GM19467 (cell line): ENCODE results near the gene KRTAP10-3.
"Not testable (repeated sequence)": the region's sequence is repeated elsewhere in the genome, so short reads cannot be mapped to it uniquely, and the experiment has no call there.

Experiments used
- ATAC-seq: cut with Tn5 transposase; IDR thresholded peaks from one replicate; pipeline ENCODE4 v1.9.1; 2021; ENCODE audit warnings: mild to moderate bottlenecking, moderate library complexity; ENCODE audit not compliant: unreplicated experiment

KRTAP10-3 gene

GRCh38 chr21:44590897-44591800 lies 32.6 kb upstream of the KRTAP10-3 start:
- ATAC-seq: not testable (repeated sequence)

GRCh38 chr21:44590311-44590721 lies 31.7 kb upstream of the KRTAP10-3 start:
- no peak for ATAC-seq

GRCh38 chr21:44589586-44590305 lies 31.2 kb upstream of the KRTAP10-3 start:
- no peak for ATAC-seq

DNA sequence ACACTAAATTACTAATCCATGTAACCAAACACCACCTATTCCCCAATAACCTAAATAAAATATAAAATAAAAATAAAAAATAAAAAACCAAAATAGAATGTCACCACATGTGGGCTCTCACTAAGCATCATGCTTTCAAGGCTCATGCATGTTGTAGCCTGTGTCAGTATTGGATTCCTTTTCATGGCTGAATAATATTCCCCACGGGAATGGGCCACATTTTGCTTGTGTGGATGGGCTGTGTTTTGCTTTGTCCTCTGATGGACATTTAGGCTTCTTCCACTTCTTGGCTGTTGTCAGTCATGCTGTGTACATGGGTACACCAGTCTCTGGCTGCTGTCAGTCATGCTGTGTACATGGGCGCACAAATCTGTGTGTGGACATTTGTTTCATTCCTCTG lies 30.5 kb upstream of the KRTAP10-3 start:
- no peak for ATAC-seq

GRCh38 chr21:44585892-44586291 lies 27.3 kb upstream of the KRTAP10-3 start:
- ATAC-seq: no peak

DNA sequence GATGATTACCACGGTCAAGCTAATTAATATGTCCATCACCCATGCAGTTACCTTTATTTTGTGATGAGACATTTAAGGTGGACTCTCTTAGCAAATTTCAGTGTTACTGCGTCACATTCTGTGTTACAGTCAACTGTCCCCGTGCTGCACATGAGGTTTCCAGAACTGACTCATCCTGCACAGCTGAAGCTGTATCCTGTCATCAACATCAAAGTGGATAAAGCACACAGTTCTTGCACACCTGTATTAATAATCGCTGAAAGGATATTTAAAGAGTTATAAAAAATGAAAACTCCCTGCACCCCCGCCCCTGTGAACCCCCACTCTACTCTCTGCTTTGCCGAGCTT lies 25.2 kb upstream of the KRTAP10-3 start:
- no peak for ATAC-seq

DNA sequence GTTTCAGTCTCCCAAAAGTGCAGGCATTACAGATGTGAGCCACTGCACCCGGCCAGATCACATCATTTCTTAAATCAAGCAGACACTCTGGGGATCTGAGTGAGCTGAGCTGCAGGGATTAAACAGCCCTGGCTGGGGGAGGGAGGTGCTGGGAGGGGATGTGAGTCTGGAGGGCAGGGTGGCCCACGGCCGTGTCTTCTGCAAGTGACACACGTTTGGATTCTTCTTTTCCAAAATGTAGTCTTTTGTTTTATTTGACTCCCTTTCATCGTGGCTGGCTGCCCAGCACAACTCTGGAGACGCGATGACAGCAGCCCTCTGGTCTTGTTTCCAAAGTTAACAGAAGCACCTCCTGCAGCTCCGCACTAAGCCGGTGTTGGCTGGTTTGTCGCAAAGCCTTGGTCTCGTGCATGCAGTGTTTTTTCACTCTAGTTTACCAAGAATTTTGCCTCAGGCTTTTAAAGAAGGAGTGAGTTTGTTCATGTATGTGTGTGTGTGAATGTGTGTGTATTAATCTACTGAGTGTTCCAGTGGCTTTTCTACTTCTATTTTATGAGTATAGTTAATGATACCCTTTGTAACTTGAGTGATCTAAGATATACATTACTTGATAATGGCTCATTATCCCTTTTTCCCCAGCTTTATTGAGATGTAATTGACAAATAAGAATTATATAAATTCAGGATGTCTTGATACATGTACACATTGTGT lies 24.6 kb upstream of the KRTAP10-3 start:
- no peak for ATAC-seq

GRCh38 chr21:44582055-44582454 lies 23.5 kb upstream of the KRTAP10-3 start:
- ATAC-seq: no peak

DNA sequence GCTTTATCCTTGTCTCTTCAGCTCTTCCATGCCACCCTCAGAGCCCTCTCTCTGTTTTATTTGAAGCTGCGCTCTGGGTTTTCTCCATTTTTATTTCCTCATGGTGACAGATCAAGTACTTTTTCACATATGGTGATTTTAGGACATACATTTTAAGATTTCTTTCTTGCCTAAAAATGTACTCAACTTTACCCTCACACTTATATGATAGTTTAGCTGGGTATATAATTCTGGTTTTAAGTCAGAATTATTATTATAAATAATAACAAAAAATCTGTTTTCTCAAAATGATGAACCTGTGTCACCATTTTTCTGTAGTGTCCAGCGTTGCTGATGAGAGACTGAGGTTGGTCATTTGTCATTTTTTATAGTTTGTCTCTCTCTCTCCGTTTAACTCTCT lies 22.6 kb upstream of the KRTAP10-3 start:
- ATAC-seq: no peak

DNA sequence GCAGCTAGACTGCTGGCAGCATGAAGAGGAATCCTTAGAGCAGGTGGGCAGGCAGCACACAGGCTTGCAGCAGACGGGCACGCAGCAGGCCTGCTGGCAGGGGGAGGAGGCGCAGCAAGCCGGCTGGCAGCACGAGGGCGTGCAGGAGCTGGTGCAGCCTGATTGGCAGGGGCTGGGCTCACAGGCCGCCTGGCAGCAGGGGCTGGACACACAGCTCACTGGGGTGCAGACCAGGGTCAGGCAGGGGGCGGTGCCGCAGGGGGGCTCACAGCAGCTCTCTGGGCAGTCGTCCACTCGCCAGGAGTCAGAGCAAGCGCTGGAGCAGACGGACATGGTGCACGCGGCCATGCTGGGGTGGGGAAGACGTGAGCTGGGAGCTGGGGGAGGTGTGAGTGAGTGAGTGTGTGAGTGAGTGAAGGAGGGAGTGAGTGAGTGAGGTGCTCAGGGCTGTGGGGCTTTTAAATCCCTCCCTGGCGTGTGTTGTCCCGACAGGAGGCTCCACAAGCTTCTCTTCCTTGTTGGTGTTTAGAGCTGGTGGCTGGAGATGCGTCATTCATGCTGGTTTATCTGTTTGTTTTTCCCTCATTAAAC lies 21.7 kb upstream of the KRTAP10-3 start, which contains the start of gene KRTAP10-5:
KRTAP10-5 (minus strand) TSS at position 374 of the 591 bp plus-strand sequence; CDS start at position 348, 26 bp downstream.
- not testable (repeated sequence) for ATAC-seq

DNA sequence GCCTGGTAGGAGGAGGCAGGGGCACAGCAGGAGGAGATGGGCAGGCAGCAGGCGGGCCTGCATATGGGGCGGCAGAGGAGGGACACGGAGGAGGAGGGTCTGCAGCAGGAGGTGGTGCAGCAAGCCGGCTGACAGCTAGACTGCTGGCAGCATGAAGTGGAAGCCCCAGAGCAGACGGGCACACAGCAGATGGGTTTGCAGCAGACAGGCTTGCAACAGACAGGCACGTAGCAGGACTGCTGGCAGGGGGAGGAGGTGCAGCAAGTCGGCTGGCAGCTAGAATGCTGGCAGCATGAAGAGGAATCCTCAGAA lies 21.2 kb upstream of the KRTAP10-3 start:
- no peak for ATAC-seq

GRCh38 chr21:44579056-44579832 lies 20.6 kb upstream of the KRTAP10-3 start:
- no peak for ATAC-seq

- no peak for ATAC-seq
Observed at GRCh38 chr21:44578371-44579055, 19.9 kb upstream of the KRTAP10-3 start.

GRCh38 chr21:44576025-44576420 lies 17.4 kb upstream of the KRTAP10-3 start:
- no peak for ATAC-seq

DNA sequence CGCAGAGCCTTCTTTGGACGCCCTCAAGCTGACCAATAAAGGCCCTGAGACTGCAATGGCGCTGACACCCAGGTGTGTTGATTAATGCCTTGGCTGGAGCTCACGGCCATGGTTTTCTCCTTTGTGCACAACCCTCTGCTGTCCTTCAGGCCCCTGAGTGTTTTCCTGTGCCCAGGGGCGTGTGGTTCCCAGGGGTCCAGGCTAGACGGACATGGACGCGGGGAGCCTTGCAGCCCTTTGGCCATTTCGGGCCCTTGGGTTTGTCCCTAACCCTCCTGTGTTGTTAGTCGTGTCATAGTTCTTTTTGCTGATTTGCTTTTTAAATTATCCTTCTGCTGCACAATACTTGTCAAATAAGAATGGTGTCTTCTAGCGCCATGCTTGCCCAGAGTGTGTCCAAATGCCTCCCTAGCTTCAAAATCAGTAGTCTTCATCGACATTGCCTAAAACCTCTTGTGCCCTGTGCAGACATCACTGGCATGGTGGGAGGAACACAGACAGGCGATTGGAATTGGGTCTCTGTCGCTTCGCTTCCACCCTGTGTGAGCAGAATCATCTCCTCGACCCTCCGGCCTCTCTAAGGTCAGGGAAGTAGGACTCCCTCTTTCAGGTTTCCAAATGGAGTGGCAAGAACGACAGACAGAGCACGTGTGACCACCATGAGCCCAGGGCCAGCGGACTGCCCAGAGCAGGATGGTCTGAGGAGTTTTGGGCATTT lies 16.9 kb upstream of the KRTAP10-3 start:
- ATAC-seq: no peak

DNA sequence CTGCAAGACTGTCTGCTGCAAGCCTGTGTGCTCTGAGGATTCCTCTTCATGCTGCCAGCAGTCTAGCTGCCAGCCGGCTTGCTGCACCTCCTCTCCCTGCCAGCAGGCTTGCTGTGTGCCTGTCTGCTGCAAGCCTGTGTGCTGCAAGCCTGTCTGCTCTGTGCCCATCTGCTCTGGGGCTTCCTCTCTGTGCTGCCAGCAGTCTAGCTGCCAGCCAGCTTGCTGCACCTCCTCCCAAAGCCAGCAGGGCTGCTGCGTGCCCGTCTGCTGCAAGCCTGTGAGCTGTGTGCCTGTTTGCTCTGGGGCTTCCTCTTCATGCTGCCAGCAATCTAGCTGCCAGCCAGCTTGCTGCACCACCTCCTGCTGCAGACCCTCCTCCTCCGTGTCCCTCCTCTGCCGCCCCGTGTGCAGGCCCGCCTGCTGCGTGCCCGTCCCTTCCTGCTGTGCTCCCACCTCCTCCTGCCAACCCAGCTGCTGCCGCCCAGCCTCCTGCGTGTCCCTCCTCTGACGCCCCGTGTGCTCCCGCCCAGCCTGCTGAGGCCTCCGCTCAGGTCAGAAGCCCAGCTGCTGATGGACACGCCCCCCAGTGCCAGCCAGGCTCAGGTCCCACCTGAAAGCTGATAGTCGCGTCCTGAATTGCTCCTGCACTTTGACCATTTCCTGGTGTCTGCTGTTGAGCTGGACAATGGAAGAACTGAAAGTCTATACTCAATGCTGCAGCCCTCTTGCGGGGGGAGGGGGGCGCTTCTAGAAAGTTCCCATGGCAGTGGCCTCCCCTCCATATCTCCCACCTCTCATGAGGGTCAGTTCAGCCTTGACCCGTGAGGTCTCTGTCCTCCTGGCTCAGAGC lies 16.1 kb upstream of the KRTAP10-3 start:
- ATAC-seq: no peak

GRCh38 chr21:44573630-44574456 lies 15.2 kb upstream of the KRTAP10-3 start, which contains the start of gene KRTAP10-4:
KRTAP10-4 (plus strand) TSS chr21:44573729; CDS start chr21:44573759, 30 bp downstream.
- not testable (repeated sequence) for ATAC-seq
